GM12873 (cell line): Measurements from ENCODE around the gene BRF1.

ENCODE experiments used
- TF ChIP-seq, protein P1 (sequence below): IDR thresholded peaks from 2 replicates; pipeline ENCODE4 v1.5.1; 2012; ENCODE audit warnings: low read depth, mild to moderate bottlenecking, moderate library complexity, low read length, control low read depth; ENCODE audit not compliant: insufficient read depth; ENCODE audit errors: missing control alignments

Gene BRF1, protein sequence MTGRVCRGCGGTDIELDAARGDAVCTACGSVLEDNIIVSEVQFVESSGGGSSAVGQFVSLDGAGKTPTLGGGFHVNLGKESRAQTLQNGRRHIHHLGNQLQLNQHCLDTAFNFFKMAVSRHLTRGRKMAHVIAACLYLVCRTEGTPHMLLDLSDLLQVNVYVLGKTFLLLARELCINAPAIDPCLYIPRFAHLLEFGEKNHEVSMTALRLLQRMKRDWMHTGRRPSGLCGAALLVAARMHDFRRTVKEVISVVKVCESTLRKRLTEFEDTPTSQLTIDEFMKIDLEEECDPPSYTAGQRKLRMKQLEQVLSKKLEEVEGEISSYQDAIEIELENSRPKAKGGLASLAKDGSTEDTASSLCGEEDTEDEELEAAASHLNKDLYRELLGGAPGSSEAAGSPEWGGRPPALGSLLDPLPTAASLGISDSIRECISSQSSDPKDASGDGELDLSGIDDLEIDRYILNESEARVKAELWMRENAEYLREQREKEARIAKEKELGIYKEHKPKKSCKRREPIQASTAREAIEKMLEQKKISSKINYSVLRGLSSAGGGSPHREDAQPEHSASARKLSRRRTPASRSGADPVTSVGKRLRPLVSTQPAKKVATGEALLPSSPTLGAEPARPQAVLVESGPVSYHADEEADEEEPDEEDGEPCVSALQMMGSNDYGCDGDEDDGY

DNA sequence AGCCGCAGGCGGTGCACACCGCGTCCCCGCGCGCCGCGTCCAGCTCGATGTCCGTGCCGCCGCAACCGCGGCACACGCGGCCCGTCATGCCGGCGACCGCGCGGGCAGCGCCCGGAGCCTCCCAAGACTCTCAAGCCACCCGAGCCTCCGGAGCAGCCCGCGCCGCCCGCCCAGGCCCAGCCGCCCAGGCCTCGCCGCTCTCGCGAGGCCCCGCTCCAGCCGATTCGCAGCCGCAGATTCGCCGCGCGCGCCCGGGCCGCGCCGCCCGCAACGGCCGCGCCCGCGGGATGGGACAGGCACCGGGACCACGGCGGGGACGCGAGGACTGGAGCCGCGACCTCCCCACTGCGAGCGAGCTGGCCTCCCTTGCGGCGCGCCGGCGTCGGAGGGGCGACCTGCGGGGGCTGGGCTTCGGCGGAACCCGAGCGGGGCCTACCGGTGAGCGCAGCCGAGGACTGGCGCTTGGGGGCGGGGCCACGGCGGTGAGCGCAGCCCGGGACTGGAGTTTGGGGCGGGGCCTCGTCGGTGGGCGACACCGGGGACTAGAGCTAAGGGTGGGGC is at the start of gene BRF1:
BRF1 (minus strand) TSS at position 460 of the 561 bp plus-strand sequence; CDS start at position 88, 372 bp downstream.
- TF ChIP-seq, protein P1, sequence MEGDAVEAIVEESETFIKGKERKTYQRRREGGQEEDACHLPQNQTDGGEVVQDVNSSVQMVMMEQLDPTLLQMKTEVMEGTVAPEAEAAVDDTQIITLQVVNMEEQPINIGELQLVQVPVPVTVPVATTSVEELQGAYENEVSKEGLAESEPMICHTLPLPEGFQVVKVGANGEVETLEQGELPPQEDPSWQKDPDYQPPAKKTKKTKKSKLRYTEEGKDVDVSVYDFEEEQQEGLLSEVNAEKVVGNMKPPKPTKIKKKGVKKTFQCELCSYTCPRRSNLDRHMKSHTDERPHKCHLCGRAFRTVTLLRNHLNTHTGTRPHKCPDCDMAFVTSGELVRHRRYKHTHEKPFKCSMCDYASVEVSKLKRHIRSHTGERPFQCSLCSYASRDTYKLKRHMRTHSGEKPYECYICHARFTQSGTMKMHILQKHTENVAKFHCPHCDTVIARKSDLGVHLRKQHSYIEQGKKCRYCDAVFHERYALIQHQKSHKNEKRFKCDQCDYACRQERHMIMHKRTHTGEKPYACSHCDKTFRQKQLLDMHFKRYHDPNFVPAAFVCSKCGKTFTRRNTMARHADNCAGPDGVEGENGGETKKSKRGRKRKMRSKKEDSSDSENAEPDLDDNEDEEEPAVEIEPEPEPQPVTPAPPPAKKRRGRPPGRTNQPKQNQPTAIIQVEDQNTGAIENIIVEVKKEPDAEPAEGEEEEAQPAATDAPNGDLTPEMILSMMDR, result no peak

DNA sequence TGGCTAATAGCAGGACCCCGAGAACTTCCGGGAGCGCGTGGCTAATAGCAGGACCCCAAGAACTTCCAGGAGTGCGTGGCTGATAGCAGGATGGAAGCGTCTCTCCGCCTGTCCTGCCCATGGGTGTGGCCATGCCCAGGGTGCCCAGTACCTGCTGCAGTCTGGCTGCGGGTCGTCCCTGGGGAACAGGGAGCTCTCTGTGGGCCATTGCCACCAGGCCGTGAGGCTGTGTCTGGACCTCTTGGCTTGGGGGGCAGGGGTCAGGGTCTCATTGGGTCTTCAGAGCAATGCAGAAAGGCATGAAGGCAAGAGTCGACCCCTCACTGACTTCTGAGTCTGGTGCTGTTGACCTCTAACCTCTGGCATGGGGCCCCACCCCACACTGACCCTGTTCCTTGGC is 49.2 kb upstream of the BRF1 start:
- TF ChIP-seq, protein P1, result no peak

DNA sequence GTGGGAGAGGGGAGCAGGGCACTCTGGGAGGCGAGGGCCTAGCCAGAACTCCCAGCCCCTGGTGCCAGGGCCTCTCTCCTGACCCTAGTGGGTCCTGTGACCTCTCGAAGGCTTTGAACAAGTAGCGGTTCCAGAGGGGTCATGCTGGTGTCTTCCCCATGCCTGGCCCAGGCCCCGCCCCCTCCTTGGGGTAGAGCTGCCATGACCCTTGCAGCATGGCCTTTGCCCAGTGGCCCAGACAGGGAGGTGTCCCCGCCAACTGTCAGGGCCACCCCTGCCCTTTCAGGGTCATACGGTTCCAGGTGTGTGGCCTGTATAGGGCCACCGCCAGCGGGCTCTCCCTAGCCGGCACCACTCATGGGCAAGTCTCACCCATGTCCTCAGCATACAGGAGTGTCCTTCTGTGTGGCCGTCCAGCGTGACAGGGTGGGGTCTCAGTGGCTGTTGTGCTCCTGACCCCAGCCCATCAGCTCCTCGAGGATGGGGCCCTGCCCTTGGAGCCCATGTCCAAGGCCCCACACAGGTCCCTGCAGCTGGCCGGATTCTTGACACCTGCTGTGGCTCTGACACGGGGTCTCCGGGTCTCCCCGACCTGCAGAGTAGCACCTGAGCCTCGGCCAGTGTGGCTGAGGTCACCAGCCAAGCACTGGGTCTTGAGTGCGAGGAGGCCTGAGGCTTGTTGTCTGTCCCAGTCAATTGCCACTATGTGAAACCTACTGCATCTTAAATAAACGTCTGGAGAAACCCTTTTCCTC is 48.3 kb upstream of the BRF1 start:
- TF ChIP-seq, protein P1, result no peak

DNA sequence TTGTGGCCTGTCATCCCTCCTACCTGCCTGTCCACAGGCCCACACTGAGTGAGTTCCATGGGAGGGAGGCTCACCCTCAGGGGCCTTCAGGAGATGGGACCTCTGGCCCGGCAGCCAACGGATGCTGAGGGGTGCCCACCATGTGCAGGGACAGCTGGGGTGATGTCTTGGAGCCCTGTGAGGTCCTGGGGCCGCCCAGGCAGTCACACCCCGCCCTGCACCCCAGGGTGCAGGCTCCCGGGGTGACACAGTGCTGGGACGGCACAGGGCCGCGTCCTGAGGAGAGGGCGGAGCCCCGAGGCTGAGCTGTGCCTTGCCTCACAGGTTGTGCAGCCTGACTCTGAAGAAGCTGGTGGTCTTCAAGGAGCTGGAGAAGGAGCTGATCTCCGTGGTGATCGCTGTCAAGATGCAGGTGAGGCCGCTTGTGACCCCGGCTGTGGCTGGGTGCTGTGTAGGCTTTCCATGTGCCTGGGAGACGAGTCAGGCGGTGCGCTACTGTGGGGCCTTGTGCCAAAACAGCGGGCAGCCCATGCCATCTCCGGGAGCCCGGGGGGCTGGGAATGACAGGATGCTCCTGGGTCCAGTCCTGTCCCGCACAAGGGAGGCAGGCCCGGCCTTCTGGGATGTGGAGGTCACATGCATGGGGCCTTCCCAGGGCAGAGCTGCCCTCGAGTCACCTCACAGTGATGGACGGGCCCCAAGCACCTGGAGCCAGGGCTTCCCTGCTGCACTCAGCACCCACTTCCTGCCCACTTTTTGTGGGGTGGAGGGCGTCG is 47.6 kb upstream of the BRF1 start:
- TF ChIP-seq, protein P1, result no peak

DNA sequence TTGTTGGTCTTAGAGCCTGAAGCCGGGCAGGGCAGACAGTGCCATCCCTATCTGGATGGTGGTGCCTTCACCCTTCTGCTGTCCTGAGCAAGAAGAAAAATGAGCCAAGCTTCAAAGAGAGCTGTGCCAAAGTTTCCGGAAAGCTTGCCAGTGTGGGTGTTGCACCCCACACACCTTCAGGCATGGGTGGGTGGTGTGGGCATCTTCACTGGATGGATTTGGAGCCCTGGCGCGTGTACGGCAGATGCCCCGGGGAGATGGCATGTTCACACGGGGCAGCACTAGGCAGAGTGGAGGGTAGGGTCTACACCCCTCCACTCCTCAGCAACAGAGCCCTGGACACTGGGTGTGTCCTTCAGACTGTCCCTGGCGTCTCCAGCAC is 46.8 kb upstream of the BRF1 start:
- TF ChIP-seq, protein P1, result no peak

DNA sequence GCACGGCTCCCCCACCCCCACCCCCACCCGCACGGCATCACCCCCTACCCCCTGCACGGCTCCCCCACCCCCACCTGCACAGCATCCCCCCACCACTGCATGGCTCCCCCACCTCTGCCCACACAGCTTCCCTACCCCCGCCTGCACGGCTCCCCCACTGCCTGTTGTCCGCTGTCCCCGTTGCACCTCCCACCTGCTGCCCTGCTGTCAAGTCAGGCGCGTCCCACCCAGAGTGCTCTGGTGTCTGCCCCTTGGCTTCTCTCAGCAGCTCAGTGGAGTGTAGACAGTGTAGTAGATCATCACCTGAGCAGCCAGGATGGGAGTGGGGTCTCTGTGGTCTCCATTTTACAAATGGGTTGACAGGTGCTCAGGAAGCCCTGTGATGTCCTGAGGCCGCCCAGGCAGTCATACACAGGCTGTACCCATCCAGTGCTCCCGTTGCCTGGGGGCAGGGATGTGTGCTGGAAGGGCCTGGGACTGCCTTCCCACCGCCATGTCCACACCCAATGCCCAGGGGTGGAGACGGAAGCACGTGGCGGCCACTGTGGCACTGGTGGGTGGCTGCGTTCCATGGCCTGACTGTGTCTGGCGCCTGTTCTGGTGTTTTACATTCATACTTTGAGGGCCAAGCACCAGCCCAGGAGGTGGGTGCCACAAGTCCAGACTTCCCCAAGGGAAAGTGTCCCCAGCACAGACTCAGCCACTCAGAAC is 46.2 kb upstream of the BRF1 start:
- TF ChIP-seq, protein P1, result no peak
